HEK293 (cell line): ENCODE results near the gene TRIM9.

ENCODE experiments used
- CTCF ChIA-PET: fragments of 350-600 bp; formaldehyde crosslinking; extraction: SDS; loops from one replicate; lab custom pipeline; 2021; ENCODE audit warnings: antibody characterized with exemption; lab: Yijun Ruan, JAX
- POLR2A ChIA-PET: fragments of 300-600 bp; formaldehyde crosslinking; extraction: SDS; loops from one replicate; lab custom pipeline; 2020; ENCODE audit warnings: antibody characterized with exemption, inconsistent platforms; lab: Yijun Ruan, JAX
- H3K27ac ChIP-seq: fragments of 200-500 bp; sonication (Bioruptor generic); 2 replicates; pipeline ENCODE4 v1.5.1; 2014; ENCODE audit warnings: low read depth, low read length, control low read depth, inconsistent platforms; ENCODE audit errors: extremely low read depth
- H3K36me3 ChIP-seq, 2 experiments: fragments of 200-500 bp in 1 of 2; sonication (Bioruptor generic) in 1 of 2; 1 replicate in 1 of 2; 2 replicates in 1 of 2; pipeline ENCODE4 v1.5.1; 2014 to 2017; ENCODE audit warnings: inconsistent platforms in 2 of 2, low read length in 2 of 2; ENCODE audit not compliant: control insufficient read depth in 2 of 2, insufficient read depth in 1 of 2
- H3K4me1 ChIP-seq: fragments of 200-500 bp; sonication (Bioruptor generic); 2 replicates; pipeline ENCODE4 v1.5.1; 2014; ENCODE audit warnings: mild to moderate bottlenecking, low read length, inconsistent platforms; ENCODE audit not compliant: control insufficient read depth, insufficient read depth
- H3K4me3 ChIP-seq: 2 replicates; pipeline ENCODE4 v1.5.1; 2011; ENCODE audit warnings: low read depth, mild to moderate bottlenecking, control low read depth, low read length, moderate library complexity
- H3K9me3 ChIP-seq: fragments of 200-500 bp; sonication (Bioruptor generic); 2 replicates; pipeline ENCODE4 v1.5.1; 2014; ENCODE audit warnings: low read depth, low read length, inconsistent platforms; ENCODE audit not compliant: control insufficient read depth, insufficient read depth
- FEZF1 ChIP-seq: fragments of 450-650 bp; formaldehyde crosslinking; IDR thresholded peaks from 2 replicates; pipeline ENCODE4 v1.5.1; 2016; ENCODE audit warnings: missing biosample characterization, missing genetic modification characterization
- GLIS1 ChIP-seq: fragments of 450-650 bp; formaldehyde crosslinking; IDR thresholded peaks from 2 replicates; pipeline ENCODE4 v1.5.1; 2016; ENCODE audit warnings: missing biosample characterization, missing genetic modification characterization
- HOXA7 ChIP-seq: sonication (generic); formaldehyde crosslinking; IDR thresholded peaks from 2 replicates; pipeline ENCODE4 v1.8.1; 2022; ENCODE audit warnings: missing genetic modification reagents, borderline replicate concordance
- HOXC10 ChIP-seq: sonication (generic); formaldehyde crosslinking; IDR thresholded peaks from 2 replicates; pipeline ENCODE4 v1.8.1; 2023; ENCODE audit warnings: mild to moderate bottlenecking, missing genetic modification reagents
- KLF1 ChIP-seq: fragments of 450-650 bp; formaldehyde crosslinking; IDR thresholded peaks from 2 replicates; pipeline ENCODE4 v1.5.1; 2016; ENCODE audit warnings: missing biosample characterization, missing genetic modification characterization
- KLF10 ChIP-seq: fragments of 450-650 bp; IDR thresholded peaks from 2 replicates; pipeline ENCODE4 v1.5.1; 2018; ENCODE audit warnings: missing biosample characterization, mild to moderate bottlenecking, missing genetic modification characterization
- PRDM10 ChIP-seq: fragments of 450-650 bp; formaldehyde crosslinking; IDR thresholded peaks from 2 replicates; pipeline ENCODE4 v1.5.1; 2016; ENCODE audit warnings: missing biosample characterization, missing genetic modification characterization
- SP7 ChIP-seq: fragments of 450-650 bp; formaldehyde crosslinking; IDR thresholded peaks from 2 replicates; pipeline ENCODE4 v1.5.1; 2016; ENCODE audit warnings: missing biosample characterization, missing genetic modification characterization
- ZEB2 ChIP-seq: fragments of 450-650 bp; formaldehyde crosslinking; IDR thresholded peaks from 2 replicates; pipeline ENCODE4 v1.5.1; 2016; ENCODE audit warnings: missing biosample characterization, missing genetic modification characterization
- ZFHX2 ChIP-seq: fragments of 450-650 bp; formaldehyde crosslinking; conservative IDR thresholded peaks from 2 replicates; pipeline ENCODE4 v1.5.1; 2016; ENCODE audit warnings: missing biosample characterization, missing genetic modification characterization
- ZIC2 ChIP-seq: fragments of 450-650 bp; formaldehyde crosslinking; IDR thresholded peaks from 2 replicates; pipeline ENCODE4 v1.5.1; 2016; ENCODE audit warnings: missing biosample characterization, missing genetic modification characterization
- ZNF18 ChIP-seq: fragments of 450-650 bp; formaldehyde crosslinking; IDR thresholded peaks from 2 replicates; pipeline ENCODE4 v1.5.1; 2016; ENCODE audit warnings: missing biosample characterization, missing genetic modification characterization
- ZNF398 ChIP-seq: fragments of 450-650 bp; formaldehyde crosslinking; IDR thresholded peaks from 2 replicates; pipeline ENCODE4 v1.5.1; 2017; ENCODE audit warnings: missing biosample characterization, missing genetic modification characterization
- ZNF416 ChIP-seq: fragments of 450-650 bp; formaldehyde crosslinking; IDR thresholded peaks from 2 replicates; pipeline ENCODE4 v1.5.1; 2016; ENCODE audit warnings: missing biosample characterization, missing genetic modification characterization
- ZNF558 ChIP-seq: fragments of 450-650 bp; formaldehyde crosslinking; IDR thresholded peaks from 2 replicates; pipeline ENCODE4 v1.5.1; 2016; ENCODE audit warnings: missing biosample characterization, missing genetic modification characterization
- ZNF585B ChIP-seq: fragments of 450-650 bp; formaldehyde crosslinking; IDR thresholded peaks from 2 replicates; pipeline ENCODE4 v1.5.1; 2016; ENCODE audit warnings: missing biosample characterization, missing genetic modification characterization
- ZNF600 ChIP-seq: fragments of 450-650 bp; formaldehyde crosslinking; IDR thresholded peaks from 2 replicates; pipeline ENCODE4 v1.5.1; 2016; ENCODE audit warnings: missing biosample characterization, missing genetic modification characterization
- ZNF830 ChIP-seq: fragments of 450-650 bp; IDR thresholded peaks from 2 replicates; pipeline ENCODE4 v1.5.0; 2018; ENCODE audit warnings: missing biosample characterization, missing genetic modification characterization, low read depth, mild to moderate bottlenecking, moderate library complexity

The TRIM9 gene

GRCh38 chr14:51012055-51012454 lies 82.8 kb downstream of the TRIM9 start:
- POLR2A ChIA-PET = no interaction called here
- no peak overlapping the region for H3K27ac ChIP-seq
- CTCF ChIA-PET = no interaction called here
- peaks cover 0 to 7% of the 10 kb centered on the region in 2 experiments; a peak in 2 of 3 replicates for H3K36me3 ChIP-seq
- TF ChIP-seq ZNF18 (tag by site-specific recombination) = no peak
- H3K4me1 ChIP-seq = peaks cover 11% of the 10 kb centered on the region
- H3K4me3 ChIP-seq = no peak overlapping the region
- no peaks in the 10 kb centered on the region; the same call in none of the 2 replicates for H3K9me3 ChIP-seq

GRCh38 chr14:51008446-51008845 lies 86.5 kb downstream of the TRIM9 start:
- H3K4me1 ChIP-seq = peaks cover 28% of the 10 kb centered on the region
- peaks cover 0 to 7% of the 10 kb centered on the region in 2 experiments; a peak in 2 of 3 replicates for H3K36me3 ChIP-seq
- TF ChIP-seq ZIC2 (no peak), KLF1 (no peak), HOXC10 (CRISPR knock-in tag) (no peak)
- POLR2A ChIA-PET = no interaction called here
- H3K4me3 ChIP-seq = no peak overlapping the region
- CTCF ChIA-PET = no interaction called here
- no peaks in the 10 kb centered on the region; the same call in 1 of the 2 replicates for H3K9me3 ChIP-seq
- H3K27ac ChIP-seq = no peak overlapping the region

- no peak overlapping the region for H3K27ac ChIP-seq
- no peak overlapping the region for H3K4me3 ChIP-seq
- POLR2A ChIA-PET = no interaction called here
Observed at GRCh38 chr14:51006781-51007211, 88.1 kb downstream of the TRIM9 start.

More at GRCh38 chr14:51006781-51007211, 88.1 kb downstream of the TRIM9 start:
- Histone ChIP-seq H3K4me1 (peaks cover 34% of the 10 kb centered on the region), H3K9me3 (no peaks in the 10 kb centered on the region), H3K36me3 (peaks cover 0 to 7% of the 10 kb centered on the region in 2 experiments)
- 0 out of 2 replicates have a peak, but pooled peaks have one; percentile 8 for TF ChIP-seq GLIS1
- peak; percentile 33 for TF ChIP-seq SP7 (tag by site-specific recombination)
- peak; percentile 52; the same call in 1 of the 2 replicates for TF ChIP-seq ZFHX2
- no peak for TF ChIP-seq KLF10 (tag by site-specific recombination)
- TF ChIP-seq ZNF830 = no peak
- TF ChIP-seq ZNF398 (tag by site-specific recombination) = peak; percentile 85
- peak; percentile 63; the same call in 1 of the 2 replicates for TF ChIP-seq ZNF600 (tag by site-specific recombination)
- 0 out of 2 replicates have a peak, but pooled peaks have one; percentile 27 for TF ChIP-seq ZEB2 (tag by site-specific recombination)
- peak; percentile 45 for TF ChIP-seq PRDM10 (tag by site-specific recombination)
- no peak for TF ChIP-seq ZNF416 (tag by site-specific recombination)
- TF ChIP-seq ZNF585B (tag by site-specific recombination) = peak; percentile 68
- peak; percentile 83 for TF ChIP-seq FEZF1 (tag by site-specific recombination)
- no peak for TF ChIP-seq HOXA7
- TF ChIP-seq ZNF558 = no peak
- CTCF ChIA-PET = interaction anchor here (1.1 kb wide), 1 partner anchor 12 kb away, joined by 3 read pairs; no protein-coding TSS in a partner anchor
